Bronchus fibroblast of lung (primary cell): ENCODE data around the gene ENTPD8. TPM values are rescaled to one million over a fixed set of nuclear protein-coding genes. Genes with fewer than 3 reads are reported as not detected.

Source experiments
- total RNA-seq: library from RNA; depleted of rRNA; stranded (reverse); fragments of >200 nt; gene quantifications from 2 replicates; pipeline ENCODE4 v1.2.3, GENCODE V29; 2015

Gene ENTPD8, protein sequence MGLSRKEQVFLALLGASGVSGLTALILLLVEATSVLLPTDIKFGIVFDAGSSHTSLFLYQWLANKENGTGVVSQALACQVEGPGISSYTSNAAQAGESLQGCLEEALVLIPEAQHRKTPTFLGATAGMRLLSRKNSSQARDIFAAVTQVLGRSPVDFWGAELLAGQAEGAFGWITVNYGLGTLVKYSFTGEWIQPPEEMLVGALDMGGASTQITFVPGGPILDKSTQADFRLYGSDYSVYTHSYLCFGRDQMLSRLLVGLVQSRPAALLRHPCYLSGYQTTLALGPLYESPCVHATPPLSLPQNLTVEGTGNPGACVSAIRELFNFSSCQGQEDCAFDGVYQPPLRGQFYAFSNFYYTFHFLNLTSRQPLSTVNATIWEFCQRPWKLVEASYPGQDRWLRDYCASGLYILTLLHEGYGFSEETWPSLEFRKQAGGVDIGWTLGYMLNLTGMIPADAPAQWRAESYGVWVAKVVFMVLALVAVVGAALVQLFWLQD
- not detected in 2 replicates for total RNA-seq

DNA sequence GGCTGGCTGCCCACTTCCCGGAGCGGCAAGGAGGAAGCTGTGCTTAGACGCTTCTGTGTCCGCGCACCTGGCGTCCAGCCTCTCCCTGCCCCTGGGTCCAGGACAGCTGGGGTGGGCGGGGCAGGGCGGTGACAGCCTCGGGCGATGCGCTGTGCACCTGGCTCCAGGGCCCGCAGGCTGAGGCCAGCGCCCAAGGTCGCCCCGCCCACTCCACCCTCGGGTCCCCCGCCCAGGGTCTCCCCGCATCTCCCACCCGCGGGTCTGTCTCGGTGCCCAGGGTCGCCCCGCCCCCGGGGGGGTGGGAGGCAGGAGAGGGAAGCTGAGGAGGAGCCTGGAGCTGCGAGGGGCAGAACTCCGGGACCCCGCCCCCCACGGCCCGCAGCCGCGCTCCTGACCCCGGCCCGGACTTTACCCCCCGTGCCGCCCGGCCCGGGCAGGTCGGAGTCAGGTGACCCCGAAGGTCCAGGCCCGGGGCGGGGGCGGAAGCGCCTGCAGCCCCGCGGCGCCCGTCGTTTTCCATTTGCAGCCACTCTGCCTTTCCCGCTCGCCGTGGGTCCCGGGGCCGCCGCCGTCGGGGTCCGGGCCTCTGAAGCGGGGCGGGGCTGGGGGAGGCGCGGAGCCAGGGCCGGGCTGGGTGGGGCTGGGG is at the start of gene ENTPD8:
TSS of gene ENTPD8 (minus strand) at position 69 of the 646 bp plus-strand sequence. CDS start 3,072 bp downstream, outside the sequence.

GRCh38 chr9:137459152-137459600 is 18.0 kb upstream of the ENTPD8 start, which contains the start of gene NSMF:
Gene NSMF, minus strand, starts transcription at chr9:137459334. Its CDS starts 232 bp downstream, at chr9:137459102.

GRCh38 chr9:137422604-137423513 is 18.3 kb downstream of the ENTPD8 start, which contains the start of the genes EXD3 and NOXA1:
Gene EXD3, minus strand, starts transcription at chr9:137423162. Its CDS starts 27,805 bp downstream, at chr9:137395357.
Gene NOXA1, plus strand, starts transcription at chr9:137423393. Its CDS starts 137 bp downstream, at chr9:137423530.

Other genes starting within 250 kb of the ENTPD8 start
- 6.1 and 6.4 TPM in 2 replicates for gene TPRN, start 240.6 kb downstream of the ENTPD8 start, total RNA-seq
- gene TMEM203, start 235.7 kb downstream of the ENTPD8 start, total RNA-seq, result 43.1 and 47.9 TPM in 2 replicates
- gene NDOR1, start 235.7 kb downstream of the ENTPD8 start, total RNA-seq, result 14.9 and 16.8 TPM in 2 replicates
- 0.50 and 1.2 TPM in 2 replicates for gene RNF208, start 219.1 kb downstream of the ENTPD8 start, total RNA-seq
- gene CYSRT1, start 216.2 kb downstream of the ENTPD8 start, total RNA-seq, result 0.74 and 1.2 TPM in 2 replicates
- gene RNF224, start 213.9 kb downstream of the ENTPD8 start, total RNA-seq, result under 0.01 TPM in 1 of 2 replicates, not detected in the other
- gene SLC34A3, start 210.5 kb downstream of the ENTPD8 start, total RNA-seq, result not detected in 2 replicates
- gene TUBB4B, start 200.1 kb downstream of the ENTPD8 start, total RNA-seq, result 795 and 833 TPM in 2 replicates
- gene STPG3, start 190.1 kb downstream of the ENTPD8 start, total RNA-seq, result not detected in 2 replicates
- gene NELFB, start 186.0 kb downstream of the ENTPD8 start, total RNA-seq, result 55.9 and 59.2 TPM in 2 replicates
- gene TOR4A, start 163.6 kb downstream of the ENTPD8 start, total RNA-seq, result 33.9 and 36.5 TPM in 2 replicates
- 0.45 and 1.7 TPM in 2 replicates for gene NRARP, start 139.1 kb downstream of the ENTPD8 start, total RNA-seq
- 10.9 and 11.1 TPM in 2 replicates for gene EXD3, start 18.2 kb downstream of the ENTPD8 start, total RNA-seq
- gene NOXA1, start 18.0 kb downstream of the ENTPD8 start, total RNA-seq, result 0.15 and 0.17 TPM in 2 replicates
- gene NSMF, start 18.0 kb upstream of the ENTPD8 start, total RNA-seq, result 33.1 and 36.1 TPM in 2 replicates
- under 0.01 and 0.50 TPM in 2 replicates for gene PNPLA7, start 109.0 kb upstream of the ENTPD8 start, total RNA-seq
- gene MRPL41, start 110.5 kb upstream of the ENTPD8 start, total RNA-seq, result 87.4 and 91.1 TPM in 2 replicates
- gene DPH7, start 137.6 kb upstream of the ENTPD8 start, total RNA-seq, result 25.9 and 27.7 TPM in 2 replicates
- 22.6 and 24.7 TPM in 2 replicates for gene ZMYND19, start 149.2 kb upstream of the ENTPD8 start, total RNA-seq
- 20.7 and 21.9 TPM in 2 replicates for gene ARRDC1, start 164.3 kb upstream of the ENTPD8 start, total RNA-seq
- 47.4 and 55.1 TPM in 2 replicates for gene EHMT1, start 177.6 kb upstream of the ENTPD8 start, total RNA-seq